ENCODE measurements around the gene PCP2.
"Not testable (repeated sequence)": the region's sequence is repeated elsewhere in the genome, so short reads cannot be mapped to it uniquely, and the experiment has no call there.

Gene PCP2

DNA sequence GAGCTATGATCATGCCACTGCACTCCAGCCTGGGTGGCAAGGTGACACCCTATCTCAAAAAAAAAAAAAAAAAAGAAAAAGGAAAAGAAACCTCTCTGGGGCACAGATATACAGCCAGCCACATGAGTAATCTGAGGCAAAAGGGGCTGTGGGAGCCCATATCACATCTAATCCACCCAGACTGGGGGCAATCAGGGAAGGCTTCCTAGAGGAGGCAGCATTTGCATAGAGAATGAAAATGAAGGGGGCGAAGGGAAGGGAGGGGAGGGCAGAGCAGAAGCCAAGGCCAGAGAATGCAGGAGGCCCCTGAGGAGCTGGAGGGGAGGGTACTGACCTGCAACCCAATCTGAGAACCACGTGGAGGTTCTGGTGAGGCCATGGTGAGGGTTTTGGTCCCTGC is 16.6 kb upstream of the PCP2 start:
- DNase-seq (ENCODE audit: low read depth): no peak
- TF ChIP-seq, protein P1, sequence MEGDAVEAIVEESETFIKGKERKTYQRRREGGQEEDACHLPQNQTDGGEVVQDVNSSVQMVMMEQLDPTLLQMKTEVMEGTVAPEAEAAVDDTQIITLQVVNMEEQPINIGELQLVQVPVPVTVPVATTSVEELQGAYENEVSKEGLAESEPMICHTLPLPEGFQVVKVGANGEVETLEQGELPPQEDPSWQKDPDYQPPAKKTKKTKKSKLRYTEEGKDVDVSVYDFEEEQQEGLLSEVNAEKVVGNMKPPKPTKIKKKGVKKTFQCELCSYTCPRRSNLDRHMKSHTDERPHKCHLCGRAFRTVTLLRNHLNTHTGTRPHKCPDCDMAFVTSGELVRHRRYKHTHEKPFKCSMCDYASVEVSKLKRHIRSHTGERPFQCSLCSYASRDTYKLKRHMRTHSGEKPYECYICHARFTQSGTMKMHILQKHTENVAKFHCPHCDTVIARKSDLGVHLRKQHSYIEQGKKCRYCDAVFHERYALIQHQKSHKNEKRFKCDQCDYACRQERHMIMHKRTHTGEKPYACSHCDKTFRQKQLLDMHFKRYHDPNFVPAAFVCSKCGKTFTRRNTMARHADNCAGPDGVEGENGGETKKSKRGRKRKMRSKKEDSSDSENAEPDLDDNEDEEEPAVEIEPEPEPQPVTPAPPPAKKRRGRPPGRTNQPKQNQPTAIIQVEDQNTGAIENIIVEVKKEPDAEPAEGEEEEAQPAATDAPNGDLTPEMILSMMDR (conservative IDR thresholded peaks at IDR 0.05; ENCODE audit: low read depth, low read length): no peak
- H3K4me3 ChIP-seq (ENCODE audit: low read length): no peak overlapping the region

DNA sequence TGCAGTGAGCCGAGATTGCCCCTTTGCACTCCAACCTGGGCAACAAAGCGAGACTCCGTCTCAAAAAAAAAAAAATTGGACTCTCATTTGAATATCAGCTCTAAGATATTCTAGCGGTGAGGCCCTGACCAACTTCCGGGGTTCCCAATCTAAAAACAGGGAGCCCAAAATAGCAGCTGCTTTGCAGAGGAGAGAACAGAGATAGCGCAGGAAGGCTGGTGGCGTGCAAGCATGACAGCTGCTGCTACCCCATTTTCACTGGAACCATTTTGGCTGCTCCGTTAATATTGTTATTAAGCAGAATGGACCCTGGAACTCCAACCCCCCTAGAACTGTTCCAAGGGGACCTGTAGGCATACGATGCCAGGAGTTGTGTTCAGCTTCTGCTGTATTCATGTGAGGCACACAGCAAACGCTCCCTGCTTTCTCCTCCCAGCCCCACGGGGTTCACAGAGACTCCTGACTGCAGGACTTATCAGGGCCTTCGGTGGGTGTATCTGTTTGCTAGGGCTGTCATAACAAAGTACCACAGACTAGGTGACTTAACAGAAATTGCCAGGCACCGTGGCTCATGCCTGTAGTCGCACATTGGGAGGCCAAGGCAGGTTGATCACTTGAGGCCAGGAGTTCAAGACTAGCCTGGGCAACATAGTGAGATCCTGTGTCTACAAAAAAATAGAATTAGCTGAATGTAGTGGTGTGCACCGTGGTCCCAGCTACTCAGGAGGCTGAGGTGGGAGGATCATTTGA is 14.9 kb upstream of the PCP2 start:
- DNase-seq (ENCODE audit: low read depth): no peak
- TF ChIP-seq, protein P1 (conservative IDR thresholded peaks at IDR 0.05; ENCODE audit: low read depth, low read length): no peak
- H3K4me3 ChIP-seq (ENCODE audit: low read length): no peak overlapping the region

DNA sequence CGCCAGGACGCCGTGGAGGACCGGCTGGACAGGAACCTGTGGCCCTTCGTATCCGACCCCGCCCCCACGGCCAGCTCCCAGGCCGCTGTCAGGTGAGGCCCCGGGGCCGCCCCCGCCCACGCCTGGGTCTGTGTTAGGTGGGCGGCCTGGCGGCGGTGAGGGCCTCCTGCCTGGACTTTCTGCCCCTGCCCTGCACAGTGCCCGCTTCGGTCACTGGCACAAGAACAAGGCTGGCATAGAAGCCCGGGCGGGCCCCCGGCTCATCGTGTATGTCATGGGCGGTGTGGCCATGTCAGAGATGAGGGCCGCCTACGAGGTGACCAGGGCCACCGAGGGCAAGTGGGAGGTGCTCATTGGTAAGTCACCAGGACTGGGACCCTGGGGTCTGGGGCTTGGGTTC is 13.6 kb upstream of the PCP2 start:
- TF ChIP-seq, protein P1 (conservative IDR thresholded peaks at IDR 0.05; ENCODE audit: low read depth, low read length): no peak
- no peak for DNase-seq (ENCODE audit: low read depth)
- no peak overlapping the region for H3K4me3 ChIP-seq (ENCODE audit: low read length)

DNA sequence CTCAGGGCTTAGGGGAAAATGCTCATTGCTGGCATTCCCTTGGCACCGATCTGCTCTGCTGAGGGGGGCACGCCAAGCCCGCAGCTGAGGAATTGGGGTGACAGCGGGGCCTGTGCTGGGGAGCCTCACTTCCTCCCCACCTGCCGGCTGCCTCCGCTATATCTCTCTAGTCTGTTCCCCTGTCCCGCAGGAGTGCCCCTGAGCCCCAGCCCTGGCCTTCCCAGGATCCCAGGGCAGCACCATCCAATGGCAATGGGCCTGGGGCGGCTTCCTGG is 12.8 kb upstream of the PCP2 start:
- no peak for DNase-seq (ENCODE audit: low read depth)
- TF ChIP-seq, protein P1 (conservative IDR thresholded peaks at IDR 0.05; ENCODE audit: low read depth, low read length): no peak
- no peak overlapping the region for H3K4me3 ChIP-seq (ENCODE audit: low read length)

DNA sequence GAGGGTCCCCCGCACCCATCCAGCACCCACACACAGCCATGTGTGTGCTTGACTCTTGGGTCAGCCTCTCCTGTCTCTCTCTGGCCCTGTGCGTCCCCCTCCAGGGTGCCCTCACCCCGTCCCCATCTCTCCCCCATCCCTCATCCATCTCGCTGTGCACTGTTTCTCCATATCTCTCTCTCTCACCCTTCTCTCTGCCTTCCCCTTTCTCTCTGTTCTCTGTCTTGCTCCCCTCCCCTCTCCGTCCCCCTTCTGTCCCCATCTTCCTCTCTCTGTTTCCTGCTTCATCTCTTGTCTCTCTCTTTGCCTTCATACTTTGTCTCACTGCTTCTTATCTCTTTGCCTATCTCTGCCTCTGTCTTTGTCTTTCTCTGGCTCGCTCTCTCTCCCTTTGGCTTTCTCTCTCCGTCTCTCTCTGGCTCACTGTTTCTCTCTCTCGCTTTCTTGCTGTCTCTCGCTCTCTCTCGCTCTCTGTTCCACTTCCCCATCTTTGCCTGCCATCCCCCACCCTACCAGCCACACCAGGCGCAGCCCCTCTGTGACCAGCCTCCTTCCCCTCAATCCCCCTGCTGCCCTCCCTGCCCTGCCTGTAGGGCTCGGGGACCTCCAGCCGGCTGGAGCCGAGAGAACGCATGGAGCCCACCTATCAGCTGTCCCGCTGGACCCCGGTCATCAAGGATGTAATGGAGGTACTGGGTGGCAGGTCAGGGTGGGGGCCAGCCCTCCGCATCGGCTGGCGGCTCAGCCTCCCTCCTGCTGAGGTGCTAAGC is 12.3 kb upstream of the PCP2 start:
- DNase-seq (ENCODE audit: low read depth): no peak
- H3K4me3 ChIP-seq (ENCODE audit: low read length): no peak overlapping the region
- TF ChIP-seq, protein P1 (conservative IDR thresholded peaks at IDR 0.05; ENCODE audit: low read depth, low read length): no peak

DNA sequence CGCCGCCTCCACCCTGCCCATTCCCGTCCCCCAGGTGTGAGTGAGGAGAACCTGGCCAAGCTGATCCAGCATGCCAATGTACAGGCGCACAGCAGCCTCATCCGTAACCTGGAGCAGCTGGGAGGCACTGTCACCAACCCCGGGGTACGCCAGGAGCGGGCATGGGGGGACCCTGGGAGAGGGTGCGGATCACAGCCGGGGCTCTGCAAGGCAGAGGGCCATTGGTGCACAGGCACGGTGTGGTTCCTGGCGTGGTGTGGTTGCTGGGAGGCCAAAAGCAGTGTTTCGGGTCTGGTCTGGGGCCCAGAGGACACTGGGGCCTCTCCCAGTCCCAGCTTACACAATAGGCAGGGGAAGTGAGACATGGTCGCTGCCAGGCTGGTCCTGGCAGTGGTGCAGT is 11.6 kb upstream of the PCP2 start:
- TF ChIP-seq, protein P1 (conservative IDR thresholded peaks at IDR 0.05; ENCODE audit: low read depth, low read length): no peak
- DNase-seq (ENCODE audit: low read depth): no peak
- H3K4me3 ChIP-seq (ENCODE audit: low read length): no peak overlapping the region

DNA sequence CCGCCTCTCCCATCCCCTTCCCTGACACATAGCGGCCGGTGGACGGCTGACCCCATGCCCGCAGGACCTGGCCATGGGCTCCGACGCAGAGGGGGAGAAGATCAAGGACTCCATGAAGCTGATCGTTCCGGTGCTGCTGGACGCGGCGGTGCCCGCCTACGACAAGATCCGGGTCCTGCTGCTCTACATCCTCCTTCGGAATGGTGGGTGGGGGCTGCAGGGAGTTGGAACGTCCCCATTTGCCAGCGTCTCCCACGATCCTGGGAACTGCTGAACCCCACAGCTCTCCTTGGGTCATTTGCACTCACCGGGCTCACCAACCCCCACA is 11.0 kb upstream of the PCP2 start:
- DNase-seq (ENCODE audit: low read depth): no peak
- TF ChIP-seq, protein P1 (conservative IDR thresholded peaks at IDR 0.05; ENCODE audit: low read depth, low read length): no peak
- H3K4me3 ChIP-seq (ENCODE audit: low read length): no peak overlapping the region

DNA sequence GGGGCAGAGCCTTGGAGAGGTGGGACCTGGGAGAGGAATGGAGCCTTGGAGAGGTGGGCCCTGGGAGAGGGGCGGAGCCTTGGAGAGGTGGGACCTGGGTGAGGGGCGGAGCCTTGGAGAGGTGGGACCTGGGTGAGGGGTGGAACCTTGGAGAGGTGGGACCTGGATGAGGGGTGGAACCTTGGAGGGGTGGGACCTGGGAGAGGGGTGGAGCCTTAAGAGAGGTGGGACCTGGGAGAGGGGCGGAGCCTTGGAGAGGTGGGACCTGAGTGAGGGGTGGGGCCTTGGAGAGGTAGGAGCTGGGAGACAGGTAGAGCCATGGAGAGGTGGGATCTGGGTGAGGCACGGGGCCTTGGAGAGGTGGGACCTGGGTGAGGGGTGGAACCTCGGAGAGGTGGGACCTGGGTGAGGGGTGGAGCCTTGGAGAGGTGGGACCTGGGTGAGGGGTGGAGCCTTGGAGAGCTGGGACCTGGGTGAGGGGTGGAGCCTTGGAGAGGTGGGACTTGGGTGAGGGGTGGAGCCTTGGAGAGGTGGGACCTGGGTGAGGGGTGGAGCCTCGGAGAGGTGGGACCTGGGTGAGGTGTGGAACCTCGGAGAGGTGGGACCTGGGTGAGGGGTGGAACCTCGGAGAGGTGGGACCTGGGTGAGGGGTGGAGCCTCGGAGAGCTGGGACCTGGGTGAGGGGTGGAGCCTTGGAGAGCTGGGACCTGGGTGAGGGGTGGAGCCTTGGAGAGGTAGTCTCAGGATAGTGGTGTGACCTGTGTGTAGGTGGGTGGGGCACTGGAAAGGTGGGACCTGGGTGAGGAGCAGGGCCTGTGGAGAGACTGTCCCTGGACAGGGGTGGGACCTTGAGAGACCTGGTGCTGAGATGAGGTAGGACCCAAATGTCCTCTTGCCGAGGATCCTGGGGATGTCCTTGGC is 10.4 kb upstream of the PCP2 start:
- not testable (repeated sequence) for H3K4me3 ChIP-seq (ENCODE audit: low read length); DNase-seq (ENCODE audit: low read depth)

Measured in retinal pigment epithelial cell (primary cell).